WTC11 (cell line): ENCODE results near the gene EDC3.

Experiments used
- ARID4B ChIP-seq: sonication (generic); formaldehyde crosslinking; IDR thresholded peaks from 2 replicates; pipeline ENCODE4 v1.8.0; 2023; ENCODE audit warnings: missing genetic modification reagents, mild to moderate bottlenecking, borderline replicate concordance
- CBFB ChIP-seq: sonication (generic); formaldehyde crosslinking; IDR thresholded peaks from 2 replicates; pipeline ENCODE4 v1.8.1; 2022; ENCODE audit warnings: mild to moderate bottlenecking, low read depth, missing genetic modification reagents
- CREB1 ChIP-seq: sonication (generic); formaldehyde crosslinking; IDR thresholded peaks from 2 replicates; pipeline ENCODE4 v1.8.0; 2023; ENCODE audit warnings: mild to moderate bottlenecking, missing genetic modification reagents
- GTF2I ChIP-seq: fragments of 250-450 bp; sonication (Bioruptor Pico); conservative IDR thresholded peaks from 2 replicates; pipeline ENCODE4 v1.4.0; 2021; ENCODE audit warnings: mild to moderate bottlenecking
- NFE2L1 ChIP-seq: sonication (generic); formaldehyde crosslinking; IDR thresholded peaks from 2 replicates; pipeline ENCODE4 v1.8.1; 2023; ENCODE audit warnings: missing genetic modification reagents
- SP1 ChIP-seq: sonication (generic); formaldehyde crosslinking; conservative IDR thresholded peaks from 2 replicates; pipeline ENCODE4 v1.8.1; 2022; ENCODE audit warnings: missing genetic modification reagents
- TEAD4 ChIP-seq: sonication (generic); formaldehyde crosslinking; IDR thresholded peaks from 2 replicates; pipeline ENCODE4 v1.8.0; 2022; ENCODE audit warnings: mild to moderate bottlenecking, missing genetic modification reagents
- TP53 ChIP-seq: sonication (generic); formaldehyde crosslinking; IDR thresholded peaks from 2 replicates; pipeline ENCODE4 v1.8.1; 2023; ENCODE audit warnings: mild to moderate bottlenecking, missing genetic modification reagents
- ZNF423 ChIP-seq: fragments of 250-450 bp; sonication (Bioruptor Pico); IDR thresholded peaks from 2 replicates; pipeline ENCODE4 v2.1.2; 2022; ENCODE audit warnings: mild to moderate bottlenecking, moderate library complexity
- TF ChIP-seq, protein P1 (sequence below): fragments of 200-600 bp; IDR thresholded peaks from 2 replicates; pipeline ENCODE4 v1.8.0; 2022; ENCODE audit warnings: antibody characterized with exemption

DNA sequence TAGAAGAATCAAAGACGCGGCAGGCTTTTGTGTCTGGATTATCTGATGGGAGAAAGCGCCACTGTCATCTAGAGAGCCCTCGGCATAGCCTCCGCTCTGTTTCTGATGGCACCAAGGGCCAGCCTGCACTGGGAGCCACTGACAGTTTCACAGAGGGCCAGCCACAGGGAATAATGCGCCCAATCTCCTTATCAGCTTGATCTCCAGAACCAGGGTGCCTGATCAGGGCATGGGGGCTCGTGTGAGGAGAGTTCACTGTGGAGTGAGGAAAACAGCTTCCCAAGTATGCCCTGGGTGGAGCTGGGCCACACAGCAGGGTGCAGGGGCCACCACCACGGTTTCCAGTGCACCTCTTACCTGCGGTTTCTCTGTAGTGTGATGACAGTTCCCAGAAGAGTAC, 110.0 kb downstream of the EDC3 start:
- TF ChIP-seq, protein P1, sequence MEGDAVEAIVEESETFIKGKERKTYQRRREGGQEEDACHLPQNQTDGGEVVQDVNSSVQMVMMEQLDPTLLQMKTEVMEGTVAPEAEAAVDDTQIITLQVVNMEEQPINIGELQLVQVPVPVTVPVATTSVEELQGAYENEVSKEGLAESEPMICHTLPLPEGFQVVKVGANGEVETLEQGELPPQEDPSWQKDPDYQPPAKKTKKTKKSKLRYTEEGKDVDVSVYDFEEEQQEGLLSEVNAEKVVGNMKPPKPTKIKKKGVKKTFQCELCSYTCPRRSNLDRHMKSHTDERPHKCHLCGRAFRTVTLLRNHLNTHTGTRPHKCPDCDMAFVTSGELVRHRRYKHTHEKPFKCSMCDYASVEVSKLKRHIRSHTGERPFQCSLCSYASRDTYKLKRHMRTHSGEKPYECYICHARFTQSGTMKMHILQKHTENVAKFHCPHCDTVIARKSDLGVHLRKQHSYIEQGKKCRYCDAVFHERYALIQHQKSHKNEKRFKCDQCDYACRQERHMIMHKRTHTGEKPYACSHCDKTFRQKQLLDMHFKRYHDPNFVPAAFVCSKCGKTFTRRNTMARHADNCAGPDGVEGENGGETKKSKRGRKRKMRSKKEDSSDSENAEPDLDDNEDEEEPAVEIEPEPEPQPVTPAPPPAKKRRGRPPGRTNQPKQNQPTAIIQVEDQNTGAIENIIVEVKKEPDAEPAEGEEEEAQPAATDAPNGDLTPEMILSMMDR = no peak
- no peak for TF ChIP-seq TEAD4
- TF ChIP-seq ZNF423 (CRISPR knock-in tag) = no peak
- TF ChIP-seq GTF2I (CRISPR knock-in tag) = no peak
- TF ChIP-seq ARID4B = no peak
- no peak for TF ChIP-seq CBFB
- TF ChIP-seq SP1 (CRISPR knock-in tag) = no peak
- no peak for TF ChIP-seq CREB1
- no peak for TF ChIP-seq NFE2L1 (CRISPR knock-in tag)
- no peak for TF ChIP-seq TP53 (CRISPR knock-in tag)
